H1 (cell line): ENCODE measurements around the gene USH1C. TPM values are rescaled to one million over a fixed set of nuclear protein-coding genes. Genes with fewer than 3 reads are reported as not detected.

ENCODE experiments used
- CTCF ChIA-PET: fragments of 300-600 bp; sonication (Branson Sonifier 250); formaldehyde crosslinking; loops from one replicate; lab custom pipeline; 2021; ENCODE audit not compliant: partially characterized antibody; lab: Charles Lee
- POLR2A ChIA-PET: fragments of 300-600 bp; sonication (Branson Sonifier 250); formaldehyde crosslinking; loops from one replicate; lab custom pipeline; 2021; ENCODE audit warnings: inconsistent platforms; ENCODE audit not compliant: partially characterized antibody; lab: Charles Lee
- DNase-seq, 2 experiments: peaks; one replicate each; pipeline versions ENCODE4 v3.0.0 to v3.0.0-alpha.2; 2010 to 2022; ENCODE audit warnings: low spot score in 2 of 2, low read depth in 1 of 2, mixed read lengths in 1 of 2
- FAIRE-seq: peaks from 2 replicates; lab custom pipeline; 2011; peaks lifted over from hg19 to GRCh38; lab: Jason Lieb, UNC
- H2AFZ ChIP-seq: 2 replicates; pipeline ENCODE4 v1.8.1; 2012; ENCODE audit warnings: low read length, inconsistent platforms
- H2AK5ac ChIP-seq: 2 replicates; pipeline ENCODE4 v1.6.1; 2013; ENCODE audit warnings: low read depth, low read length
- H2BK120ac ChIP-seq: replicated peaks from 2 replicates; pipeline ENCODE3; 2013; ENCODE audit warnings: low read depth, low read length, inconsistent platforms
- H2BK12ac ChIP-seq: 2 replicates; pipeline ENCODE4 v1.6.1; 2013; ENCODE audit warnings: low read depth, low read length
- H2BK15ac ChIP-seq: 2 replicates; pipeline ENCODE4 v1.6.1; 2013; ENCODE audit warnings: low read length
- H2BK20ac ChIP-seq: 2 replicates; pipeline ENCODE4 v1.6.1; 2013; ENCODE audit warnings: low read length
- H2BK5ac ChIP-seq: 2 replicates; pipeline ENCODE4 v1.6.1; 2013; ENCODE audit warnings: low read depth, low read length
- H3K14ac ChIP-seq: 2 replicates; pipeline ENCODE4 v1.6.1; 2013; ENCODE audit warnings: inconsistent platforms; ENCODE audit not compliant: insufficient read length
- H3K18ac ChIP-seq: 2 replicates; pipeline ENCODE4 v1.6.1; 2013; ENCODE audit warnings: low read length; ENCODE audit errors: extremely low read depth
- H3K23ac ChIP-seq: 2 replicates; pipeline ENCODE4 v1.6.1; 2013; ENCODE audit warnings: inconsistent platforms; ENCODE audit not compliant: insufficient read length
- H3K23me2 ChIP-seq: 2 replicates; pipeline ENCODE4 v1.6.1; 2013; ENCODE audit warnings: low read depth, low read length
- H3K27ac ChIP-seq: 2 replicates; pipeline ENCODE4 v1.6.1; 2011; ENCODE audit warnings: low read depth, low read length, inconsistent platforms
- H3K27me3 ChIP-seq, 4 experiments: replicated peaks in 1 of 4; 1 replicate in 1 of 4; 2 replicates in 3 of 4; pipeline versions ENCODE4 v1.6.1 to v1.8.1; 2011 to 2013; ENCODE audit warnings: low read length in 3 of 4, mild to moderate bottlenecking in 3 of 4, inconsistent platforms in 2 of 4, mixed read lengths in 2 of 4, moderate library complexity in 1 of 4; ENCODE audit not compliant: control insufficient read depth in 3 of 4, insufficient read depth in 3 of 4; ENCODE audit errors: extremely low read depth in 1 of 4
- H3K36me3 ChIP-seq, 4 experiments: 2 replicates each; pipeline versions ENCODE4 v1.6.1 to v1.8.1; 2011 to 2013; ENCODE audit warnings: mild to moderate bottlenecking in 4 of 4, low read length in 3 of 4, moderate library complexity in 2 of 4, control low read depth in 1 of 4, inconsistent platforms in 1 of 4; ENCODE audit not compliant: insufficient read depth in 4 of 4, control insufficient read depth in 2 of 4
- H3K4ac ChIP-seq: replicated peaks from 2 replicates; pipeline ENCODE3; 2013; ENCODE audit warnings: low read length, low read depth, mixed read lengths, inconsistent platforms; ENCODE audit not compliant: insufficient read length
- H3K4me1 ChIP-seq, 4 experiments: replicated peaks in 1 of 4; 1 replicate in 1 of 4; 2 replicates in 3 of 4; pipeline versions ENCODE4 v1.6.1 to v1.8.1; 2011 to 2013; ENCODE audit warnings: low read length in 3 of 4, inconsistent platforms in 2 of 4, mixed read lengths in 1 of 4; ENCODE audit not compliant: insufficient read depth in 4 of 4, control insufficient read depth in 3 of 4
- H3K4me2 ChIP-seq, 2 experiments: 2 replicates each; pipeline versions ENCODE4 v1.6.1 to v1.8.1; 2011 to 2013; ENCODE audit warnings: low read depth in 2 of 2, low read length in 2 of 2, control low read depth in 1 of 2, inconsistent platforms in 1 of 2, mild to moderate bottlenecking in 1 of 2; ENCODE audit not compliant: insufficient read depth in 1 of 2
- H3K4me3 ChIP-seq, 4 experiments: fragments of 200-600, 300-600 bp in 1 of 4; sonication (generic), shearing (Covaris generic), sonication (Bioruptor Twin) in 1 of 4; 2 replicates each; pipeline versions ENCODE4 v1.5.1 to v1.8.1; 2011 to 2016; ENCODE audit warnings: low read length in 4 of 4, low read depth in 3 of 4, control low read depth in 2 of 4, inconsistent platforms in 2 of 4, mild to moderate bottlenecking in 2 of 4, mixed read lengths in 1 of 4, moderate library complexity in 1 of 4; ENCODE audit not compliant: insufficient read depth in 2 of 4; ENCODE audit errors: extremely low read depth in 1 of 4
- H3K56ac ChIP-seq: replicated peaks from 2 replicates; pipeline ENCODE3; 2013; ENCODE audit warnings: low read depth, mild to moderate bottlenecking, mixed read lengths, low read length, inconsistent platforms; ENCODE audit not compliant: insufficient read length
- H3K79me1 ChIP-seq: 2 replicates; pipeline ENCODE4 v1.6.1; 2013; ENCODE audit warnings: low read depth, low read length, control low read depth
- H3K79me2 ChIP-seq, 2 experiments: 2 replicates each; pipeline versions ENCODE4 v1.6.1 to v1.8.1; 2012 to 2013; ENCODE audit warnings: low read length in 2 of 2, mild to moderate bottlenecking in 2 of 2, inconsistent platforms in 1 of 2; ENCODE audit not compliant: insufficient read depth in 2 of 2, control insufficient read depth in 1 of 2
- H3K9ac ChIP-seq, 4 experiments: replicated peaks in 1 of 4; 1 replicate in 1 of 4; 2 replicates in 3 of 4; pipeline versions ENCODE4 v1.6.1 to v1.8.1; 2011 to 2013; ENCODE audit warnings: low read depth in 3 of 4, low read length in 3 of 4, control low read depth in 2 of 4, mild to moderate bottlenecking in 2 of 4, moderate library complexity in 2 of 4, inconsistent platforms in 1 of 4; ENCODE audit errors: extremely low read depth in 1 of 4
- H3K9me3 ChIP-seq, 2 experiments: 2 replicates each; pipeline versions ENCODE4 v1.6.1 to v1.8.1; 2012 to 2013; ENCODE audit warnings: mild to moderate bottlenecking in 2 of 2, moderate library complexity in 2 of 2, control low read depth in 1 of 2, inconsistent platforms in 1 of 2, low read depth in 1 of 2, low read length in 1 of 2, mixed read lengths in 1 of 2; ENCODE audit not compliant: insufficient read depth in 2 of 2
- H4K20me1 ChIP-seq, 2 experiments: replicated peaks in 1 of 2; 2 replicates each; pipeline versions ENCODE3 to v1.8.1; 2011 to 2013; ENCODE audit warnings: inconsistent platforms in 2 of 2, low read length in 2 of 2, mild to moderate bottlenecking in 1 of 2; ENCODE audit not compliant: insufficient read depth in 2 of 2, control insufficient read depth in 1 of 2
- H4K5ac ChIP-seq: 2 replicates; pipeline ENCODE4 v1.6.1; 2013; ENCODE audit warnings: low read length, low read depth, mixed read lengths, inconsistent platforms; ENCODE audit not compliant: insufficient read length
- H4K8ac ChIP-seq: 2 replicates; pipeline ENCODE4 v1.8.0; 2013; ENCODE audit warnings: mild to moderate bottlenecking, moderate library complexity, low read length, inconsistent platforms; ENCODE audit not compliant: insufficient read depth; ENCODE audit errors: extremely low read depth
- H4K91ac ChIP-seq: replicated peaks from 2 replicates; pipeline ENCODE3; 2013; ENCODE audit warnings: low read length, mixed read lengths, inconsistent platforms; ENCODE audit not compliant: insufficient read length
- BACH1 ChIP-seq: IDR thresholded peaks from 2 replicates; pipeline ENCODE4 v1.6.1; 2012; ENCODE audit warnings: low read length, improper control_type of control experiment
- HDAC6 ChIP-seq: IDR thresholded peaks from one replicate; pipeline ENCODE4 v1.7.1; 2012; ENCODE audit warnings: low read depth, mild to moderate bottlenecking, inconsistent platforms, low read length, moderate library complexity
- SAP30 ChIP-seq: fragments of 300-600 bp; sonication (generic); IDR thresholded peaks from 2 replicates; pipeline ENCODE4 v1.7.1; 2012; ENCODE audit warnings: low read length, moderate library complexity, mild to moderate bottlenecking, inconsistent platforms; ENCODE audit not compliant: insufficient read depth, insufficient replicate concordance
- ZNF274 ChIP-seq: IDR thresholded peaks from 2 replicates; pipeline ENCODE4 v1.7.0; 2012; ENCODE audit warnings: low read length, borderline replicate concordance; ENCODE audit errors: extremely low read depth
- WGBS, 2 experiments: shearing (Covaris generic) in 1 of 2; methylation state at CpG; one replicate each; pipeline versions ENCODE4 v1.1.6 to v1.1.7; 2013 to 2015; ENCODE audit warnings: low lambda C conversion rate in 2 of 2, mixed read lengths in 2 of 2, inconsistent platforms in 1 of 2, low coverage in 1 of 2, missing lambda C conversion rate in 1 of 2; ENCODE audit not compliant: insufficient replicate concordance in 2 of 2, insufficient coverage in 1 of 2, insufficient read length in 1 of 2; ENCODE audit errors: extremely low coverage in 1 of 2, missing lambda C conversion rate in 1 of 2; 5-methylcytosine and 5-hydroxymethylcytosine counted together
- polyA plus RNA-seq, 7 experiments: library from polyadenylated mRNA; depleted of rRNA in 3 of 7; stranded (reverse) in 5 of 7; unstranded in 2 of 7; fragments of >200 nt in 5 of 7; fragments of 200-250 nt in 2 of 7; gene quantifications; 1 replicate in 5 of 7; 2 replicates in 1 of 7; 4 replicates in 1 of 7; pipeline versions ENCODE4 v1.2.1 to v1.2.3, GENCODE V29; 2011 to 2013; ENCODE audit warnings: missing spikeins in 2 of 7, mixed read lengths in 2 of 7
- total RNA-seq: library from RNA; stranded (reverse); fragmentation: NEBNext Ultra II Directional; extraction: Animal tissue kit (Norgen Biotek cat#: 25700); gene quantifications from 2 replicates; pipeline ENCODE4 v1.2.1, GENCODE V29; 2021

USH1C gene
- total and polyA plus RNA-seq, 2 of the 8 experiments (the other 6 are each of a cell fraction or from before 2014, with no cell fraction given) = 1.3 to 1.6 TPM

DNA sequence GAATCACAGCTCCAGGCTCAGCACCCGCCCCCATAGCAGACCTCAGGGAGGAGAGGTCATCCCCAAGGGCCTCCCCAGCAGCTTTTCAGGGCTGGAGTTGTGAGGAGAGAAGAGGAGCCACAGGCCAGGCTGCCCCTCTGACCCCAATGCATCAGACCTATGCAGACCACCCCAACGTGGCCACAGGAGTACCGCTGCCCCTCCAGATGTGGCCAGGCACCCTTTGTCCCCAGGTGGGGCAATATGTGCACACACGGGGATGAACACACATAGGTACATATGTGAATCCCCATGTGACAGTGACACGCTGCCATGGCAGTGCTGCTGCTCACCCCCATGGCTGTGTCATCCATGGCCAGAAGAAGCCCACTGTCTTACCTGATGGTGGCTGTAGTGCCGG is 10.9 kb downstream of the USH1C start:
- Histone ChIP-seq H3K4me3 (no peak overlapping the region), H3K79me2 (no peaks in the 10 kb centered on the region), H4K91ac (no peak overlapping the region), H3K56ac (no peak overlapping the region), H3K14ac (no peak overlapping the region), H2BK12ac (0 out of 2 replicates have a peak overlapping the region, but pooled peaks have one; percentile 14), H3K27me3 (no peaks in the 10 kb centered on the region; a peak in 1 of 7 replicates), H3K79me1 (no peaks in the 10 kb centered on the region), H2BK15ac (no peak overlapping the region), H3K4me2 (no peak overlapping the region), H3K4me1 (peaks cover 0 to 6% (median 1%) of the 10 kb centered on the region in 4 experiments; a peak in 3 of 7 replicates), H3K27ac (no peak overlapping the region), H3K36me3 (no peaks in the 10 kb centered on the region), H3K9me3 (no peaks in the 10 kb centered on the region), H2BK20ac (no peak overlapping the region), H2AK5ac (no peak overlapping the region), H2BK5ac (no peak overlapping the region), H3K18ac (no peak overlapping the region), H2AFZ (no peak overlapping the region), H3K4ac (no peak overlapping the region), H4K20me1 (peaks cover 0 to 2% of the 10 kb centered on the region in 2 experiments), H3K23ac (no peak overlapping the region), H4K8ac (no peak overlapping the region), H4K5ac (no peak overlapping the region), H3K9ac (no peak overlapping the region), H3K23me2 (no peaks in the 10 kb centered on the region), H2BK120ac (no peak overlapping the region)
- DNase-seq = no peak
- FAIRE-seq = no peak
- CTCF ChIA-PET = interaction anchor here (1.4 to 44.8 kb wide), 5 partner anchors 9 to 188 kb away, joined by 4 to 1414 read pairs (median 8); partner anchors contain the start of genes KCNJ11 and OTOG
- no peak for TF ChIP-seq SAP30
- no peak for TF ChIP-seq BACH1
- no peak for TF ChIP-seq ZNF274
- no peak for TF ChIP-seq HDAC6
- 95% methylated on average over 6 of the region's 6 CpGs; no CpG with 5 or more reads in 1 of the 2 experiments for WGBS, 2 experiments
- POLR2A ChIA-PET = interaction anchor here (1.2 kb wide), 1 partner anchor 27 kb away, joined by 3 read pairs; no protein-coding TSS in a partner anchor
